Spinal cord (tissue), 10 donors: ENCODE measurements around the gene HMSD. TPM values are rescaled to one million over a fixed set of nuclear protein-coding genes. Genes with fewer than 3 reads are reported as not detected.

Experiments used
- DNase-seq, 6 donors: peaks; one replicate each; pipeline versions ENCODE4 v3.0.0 to v3.0.0-alpha.2; 2013 to 2015; ENCODE audit warnings: low spot score in 6 of 6, low read depth in 4 of 6
- H3K27ac ChIP-seq: one replicate; pipeline ENCODE4 v1.5.1; 2013; ENCODE audit warnings: low read depth, low read length, control low read depth
- H3K27me3 ChIP-seq: one replicate; pipeline ENCODE4 v1.6.1; 2013; ENCODE audit warnings: low read length; ENCODE audit not compliant: control insufficient read depth, insufficient read depth
- H3K36me3 ChIP-seq: one replicate; pipeline ENCODE4 v1.6.1; 2013; ENCODE audit warnings: low read length; ENCODE audit not compliant: control insufficient read depth, insufficient read depth
- H3K4me1 ChIP-seq: one replicate; pipeline ENCODE4 v1.6.1; 2013; ENCODE audit warnings: low read length; ENCODE audit not compliant: control insufficient read depth, insufficient read depth
- H3K4me3 ChIP-seq: one replicate; pipeline ENCODE4 v1.5.1; 2013; ENCODE audit warnings: low read depth, low read length, control low read depth
- H3K9me3 ChIP-seq: one replicate; pipeline ENCODE4 v1.6.1; 2013; ENCODE audit warnings: low read length; ENCODE audit not compliant: control insufficient read depth, insufficient read depth
- WGBS: methylation state at CpG from one replicate; pipeline ENCODE4 v1.1.5; 2013; ENCODE audit warnings: missing lambda C conversion rate; ENCODE audit not compliant: insufficient coverage; 5-methylcytosine and 5-hydroxymethylcytosine counted together
- polyA plus RNA-seq, 2 donors: library from polyadenylated mRNA; unstranded; fragments of 120-200 nt; gene quantifications; one replicate each; pipeline ENCODE4 v1.2.1, GENCODE V29; 2013; ENCODE audit not compliant: insufficient read length in 2 of 2
- total RNA-seq, 2 donors: library from RNA; depleted of rRNA in 1 of 2; stranded (reverse); fragments of 120-200 nt in 1 of 2; fragments of >200 nt in 1 of 2; gene quantifications; one replicate each; pipeline versions ENCODE4 v1.2.3 to v1.2.4, GENCODE V29; 2013 to 2014
- donor health status: healthy.

Gene HMSD
- total and polyA plus RNA-seq, 4 donors = 0.79 to 4.6 (median 2.4) TPM

GRCh38 chr18:63947051-63947790 is 1.9 kb upstream of the HMSD start:
- H3K9me3 ChIP-seq = no peaks in the 10 kb centered on the region
- peaks cover 6% of the 10 kb centered on the region for H3K4me1 ChIP-seq
- DNase-seq = no peak
- no peaks in the 10 kb centered on the region for H3K36me3 ChIP-seq
- H3K27ac ChIP-seq = no peak overlapping the region
- WGBS = no CpG with 5 or more reads among the region's 3 CpGs
- H3K27me3 ChIP-seq = no peaks in the 10 kb centered on the region
- no peak overlapping the region for H3K4me3 ChIP-seq

- 77% methylated on average over 2 of the region's 4 CpGs for WGBS
- peaks cover 6% of the 10 kb centered on the region for H3K4me1 ChIP-seq
Measured at GRCh38 chr18:63951302-63951705, 2.2 kb downstream of the HMSD start.

GRCh38 chr18:63953811-63954210 is 4.7 kb downstream of the HMSD start:
- peak in 1 of 6 donors; percentile 63 for DNase-seq
- no peaks in the 10 kb centered on the region for H3K27me3 ChIP-seq

More at GRCh38 chr18:63951302-63951705, 2.2 kb downstream of the HMSD start:
- Histone ChIP-seq H3K36me3 (no peaks in the 10 kb centered on the region), H3K27me3 (no peaks in the 10 kb centered on the region), H3K27ac (no peak overlapping the region), H3K9me3 (no peaks in the 10 kb centered on the region), H3K4me3 (no peak overlapping the region)
- DNase-seq = no peak

GRCh38 chr18:63956755-63957154 is 7.7 kb downstream of the HMSD start:
- no peaks in the 10 kb centered on the region for H3K9me3 ChIP-seq
- H3K4me3 ChIP-seq = no peak overlapping the region
- WGBS = no CpG with 5 or more reads among the region's 4 CpGs
- no peaks in the 10 kb centered on the region for H3K27me3 ChIP-seq
- no peaks in the 10 kb centered on the region for H3K36me3 ChIP-seq
- H3K27ac ChIP-seq = no peak overlapping the region
- no peak for DNase-seq
- H3K4me1 ChIP-seq = no peaks in the 10 kb centered on the region

More at GRCh38 chr18:63953811-63954210, 4.7 kb downstream of the HMSD start:
- H3K36me3 ChIP-seq = no peaks in the 10 kb centered on the region
- no peak overlapping the region for H3K27ac ChIP-seq
- no peak overlapping the region for H3K4me3 ChIP-seq
- H3K9me3 ChIP-seq = no peaks in the 10 kb centered on the region
- no CpG with 5 or more reads among the region's 5 CpGs for WGBS
- H3K4me1 ChIP-seq = peaks cover 6% of the 10 kb centered on the region

- no CpG with 5 or more reads among the region's 1 CpG for WGBS
- H3K36me3 ChIP-seq = no peaks in the 10 kb centered on the region
- no peaks in the 10 kb centered on the region for H3K27me3 ChIP-seq
- H3K27ac ChIP-seq = no peak overlapping the region
- H3K4me1 ChIP-seq = no peaks in the 10 kb centered on the region
- H3K4me3 ChIP-seq = no peak overlapping the region
- H3K9me3 ChIP-seq = no peaks in the 10 kb centered on the region
- DNase-seq = no peak
Measured at GRCh38 chr18:63960891-63961290, 11.8 kb downstream of the HMSD start.

- Histone ChIP-seq H3K4me1 (no peaks in the 10 kb centered on the region), H3K9me3 (no peaks in the 10 kb centered on the region), H3K4me3 (no peak overlapping the region), H3K27ac (no peak overlapping the region), H3K27me3 (no peaks in the 10 kb centered on the region), H3K36me3 (no peaks in the 10 kb centered on the region)
- WGBS = 31% methylated on average over 2 of the region's 5 CpGs
- no peak for DNase-seq
Measured at GRCh38 chr18:63961435-63961980, 12.4 kb downstream of the HMSD start.

GRCh38 chr18:63962137-63962536 is 13.0 kb downstream of the HMSD start:
- WGBS = no CpG with 5 or more reads among the region's 1 CpG
- no peak for DNase-seq

GRCh38 chr18:63963615-63964256 is 14.6 kb downstream of the HMSD start:
- peak in 2 of 6 donors; percentile 32 to 41 for DNase-seq
- no peaks in the 10 kb centered on the region for H3K36me3 ChIP-seq

More at GRCh38 chr18:63962137-63962536, 13.0 kb downstream of the HMSD start:
- Histone ChIP-seq H3K4me3 (no peak overlapping the region), H3K9me3 (no peaks in the 10 kb centered on the region), H3K27ac (no peak overlapping the region), H3K27me3 (no peaks in the 10 kb centered on the region), H3K36me3 (no peaks in the 10 kb centered on the region), H3K4me1 (no peaks in the 10 kb centered on the region)

GRCh38 chr18:63964908-63965307 is 15.8 kb downstream of the HMSD start:
- Histone ChIP-seq H3K27me3 (no peaks in the 10 kb centered on the region), H3K27ac (no peak overlapping the region), H3K4me1 (no peaks in the 10 kb centered on the region), H3K4me3 (no peak overlapping the region), H3K9me3 (no peaks in the 10 kb centered on the region), H3K36me3 (no peaks in the 10 kb centered on the region)
- no peak for DNase-seq

More at GRCh38 chr18:63963615-63964256, 14.6 kb downstream of the HMSD start:
- Histone ChIP-seq H3K4me3 (no peak overlapping the region), H3K4me1 (no peaks in the 10 kb centered on the region), H3K9me3 (no peaks in the 10 kb centered on the region), H3K27me3 (no peaks in the 10 kb centered on the region), H3K27ac (no peak overlapping the region)
- no CpG with 5 or more reads among the region's 1 CpG for whole genome bisulfite sequencing
